Esophagus squamous epithelium (tissue), 5 donors: ENCODE results near the gene TP53AIP1. TPM values are rescaled to one million over a fixed set of nuclear protein-coding genes. Genes with fewer than 3 reads are reported as not detected.

Experiments
- DNase-seq: peaks from one replicate; lab custom pipeline; 2025; lab: John Stamatoyannopoulos, UW
- H3K27ac ChIP-seq, 4 donors: fragments of 200-600 bp; sonication (generic); one replicate each; pipeline ENCODE4 v1.5.1; 2016 to 2019; ENCODE audit warnings: mild to moderate bottlenecking in 1 of 4
- H3K27me3 ChIP-seq, 4 donors: fragments of 200-600 bp; sonication (generic); 1 replicate in 3 of 4; 2 replicates in 1 of 4; pipeline versions ENCODE4 v1.5.1 to v1.6.0; 2017 to 2021; ENCODE audit warnings: antibody characterized with exemption in 1 of 4
- H3K36me3 ChIP-seq, 3 donors: fragments of 200-600 bp; sonication (generic); one replicate each; pipeline ENCODE4 v1.5.1; 2016 to 2019
- H3K4me1 ChIP-seq, 3 donors: fragments of 200-600 bp; sonication (generic); one replicate each; pipeline ENCODE4 v1.5.1; 2017 to 2019
- H3K4me3 ChIP-seq, 4 donors: fragments of 200-600 bp; sonication (generic); 1 replicate in 3 of 4; 2 replicates in 1 of 4; pipeline ENCODE4 v1.5.1; 2016 to 2019; ENCODE audit warnings: mild to moderate bottlenecking in 2 of 4, moderate library complexity in 1 of 4
- H3K9me3 ChIP-seq, 3 donors: fragments of 200-600 bp; sonication (generic); one replicate each; pipeline ENCODE4 v1.5.1; 2016 to 2019
- POLR2A ChIP-seq, 4 donors: fragments of 450-650 bp; IDR thresholded peaks; one replicate each; pipeline ENCODE4 v1.6.1; 2017; ENCODE audit warnings: antibody characterized with exemption in 4 of 4, mild to moderate bottlenecking in 4 of 4, moderate library complexity in 3 of 4
- WGBS, 2 donors: methylation state at CpG; one replicate each; pipeline ENCODE4 v1.1.5; 2018; 5-methylcytosine and 5-hydroxymethylcytosine counted together
- intact Hi-C: fragments of 100-400 bp; cut with DNase I; formaldehyde crosslinking; loops from one replicate; pipeline ENCODE4 v1.15.0; 2022
- total RNA-seq, 4 donors: library from RNA; depleted of rRNA; stranded (reverse); fragments of >200 nt; gene quantifications; one replicate each; pipeline ENCODE4 v1.1.0, GENCODE V29; 2016
- TF ChIP-seq, protein P1 (sequence below), 6 experiments: fragments of 450-650 bp in 4 of 6; fragments of 200-600 bp in 2 of 6; sonication (generic) in 2 of 6; IDR thresholded peaks; one replicate each; pipeline ENCODE4 v1.5.1; 2016 to 2019; ENCODE audit warnings: antibody characterized with exemption in 6 of 6, mild to moderate bottlenecking in 4 of 6, moderate library complexity in 4 of 6
- donor health status: DM: yes; HTN: yes; CAD: no.

TP53AIP1 gene
- total RNA-seq, 4 donors from 2014 or later: 11.0 to 16.7 (median 13.9) TPM

DNA sequence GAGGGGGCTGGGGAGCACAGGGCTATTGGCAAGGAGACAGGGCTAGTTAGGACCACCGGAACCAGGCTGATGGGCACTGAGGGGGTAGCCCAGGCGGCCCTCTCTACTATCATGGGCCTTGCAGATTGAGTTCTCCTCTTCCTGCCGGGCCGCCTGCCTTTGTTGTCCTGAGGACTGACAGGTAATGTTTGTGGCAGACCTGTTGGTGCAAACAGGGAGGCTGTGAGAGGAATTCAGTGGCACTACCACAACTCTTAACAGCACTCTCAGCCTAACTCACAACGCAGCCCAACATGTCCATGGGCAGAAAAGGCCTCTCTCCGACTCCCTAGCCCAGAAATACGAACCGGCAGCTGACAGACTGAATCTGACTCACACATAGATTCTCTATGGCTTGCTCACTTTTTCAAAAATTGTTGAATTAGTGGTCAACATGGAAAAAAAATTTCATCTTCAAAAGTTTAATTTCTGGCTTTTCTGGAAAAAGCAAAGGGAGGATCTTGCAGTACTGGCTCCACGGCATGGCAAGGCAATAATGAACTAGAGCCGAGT, 40.1 kb downstream of the TP53AIP1 start:
- H3K4me3 ChIP-seq: no peak overlapping the region
- intact Hi-C loops: no loop called here
- 81 to 88% methylated on average over 6 of the region's 10 CpGs for WGBS, 2 donors
- H3K4me1 ChIP-seq: peaks cover 7 to 59% (median 10%) of the 10 kb centered on the region in 3 donors
- H3K36me3 ChIP-seq: no peaks in the 10 kb centered on the region
- peaks cover 0 to 12% (median 0%) of the 10 kb centered on the region in 4 donors for H3K27me3 ChIP-seq
- DNase-seq: no peak
- H3K9me3 ChIP-seq: no peaks in the 10 kb centered on the region
- H3K27ac ChIP-seq: no peak overlapping the region
- TF ChIP-seq POLR2A (IDR thresholded peaks at IDR 0.05): no peak
- TF ChIP-seq, protein P1, sequence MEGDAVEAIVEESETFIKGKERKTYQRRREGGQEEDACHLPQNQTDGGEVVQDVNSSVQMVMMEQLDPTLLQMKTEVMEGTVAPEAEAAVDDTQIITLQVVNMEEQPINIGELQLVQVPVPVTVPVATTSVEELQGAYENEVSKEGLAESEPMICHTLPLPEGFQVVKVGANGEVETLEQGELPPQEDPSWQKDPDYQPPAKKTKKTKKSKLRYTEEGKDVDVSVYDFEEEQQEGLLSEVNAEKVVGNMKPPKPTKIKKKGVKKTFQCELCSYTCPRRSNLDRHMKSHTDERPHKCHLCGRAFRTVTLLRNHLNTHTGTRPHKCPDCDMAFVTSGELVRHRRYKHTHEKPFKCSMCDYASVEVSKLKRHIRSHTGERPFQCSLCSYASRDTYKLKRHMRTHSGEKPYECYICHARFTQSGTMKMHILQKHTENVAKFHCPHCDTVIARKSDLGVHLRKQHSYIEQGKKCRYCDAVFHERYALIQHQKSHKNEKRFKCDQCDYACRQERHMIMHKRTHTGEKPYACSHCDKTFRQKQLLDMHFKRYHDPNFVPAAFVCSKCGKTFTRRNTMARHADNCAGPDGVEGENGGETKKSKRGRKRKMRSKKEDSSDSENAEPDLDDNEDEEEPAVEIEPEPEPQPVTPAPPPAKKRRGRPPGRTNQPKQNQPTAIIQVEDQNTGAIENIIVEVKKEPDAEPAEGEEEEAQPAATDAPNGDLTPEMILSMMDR (IDR thresholded peaks at IDR 0.05): no peak

DNA sequence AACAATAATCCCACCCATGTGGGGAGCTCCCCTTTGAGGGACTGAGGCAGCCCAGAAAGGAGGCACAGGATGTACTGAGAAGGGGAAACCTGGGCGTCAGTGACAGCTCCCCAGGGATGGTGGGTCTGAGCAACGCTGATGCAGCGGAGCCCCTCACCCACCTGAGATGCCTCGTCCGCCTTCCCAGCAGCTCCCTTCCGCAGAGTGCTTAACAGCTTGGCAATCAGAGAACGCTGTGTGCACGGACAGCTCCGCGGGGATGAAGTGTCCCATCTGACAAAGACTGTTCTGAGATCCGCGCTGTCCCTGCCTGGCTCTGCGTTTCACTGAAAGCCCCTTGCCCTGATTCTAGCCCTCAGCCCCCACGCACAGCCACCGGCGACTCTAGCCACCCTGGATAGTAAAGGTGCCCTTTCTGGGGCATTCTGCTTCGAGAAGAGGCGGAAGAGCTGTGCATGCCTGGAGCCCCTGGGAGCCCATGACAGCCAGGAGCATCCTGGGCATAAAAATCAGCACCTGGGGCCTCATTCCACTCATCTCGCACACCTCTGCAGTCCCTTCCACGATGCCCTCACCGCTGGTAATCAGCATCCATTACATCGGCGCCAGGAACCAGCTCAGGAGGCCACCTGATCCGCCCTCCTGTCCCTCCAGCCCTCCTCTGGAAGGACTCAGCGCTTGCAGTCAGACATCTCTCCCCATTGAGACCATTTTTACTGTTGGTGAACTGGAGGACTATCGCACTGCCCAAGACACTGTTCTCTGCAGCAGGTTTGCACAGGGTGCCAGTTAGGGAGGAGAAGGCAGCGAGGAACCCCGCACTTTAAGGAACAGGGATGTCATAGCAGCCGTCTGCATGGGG, 40.8 kb downstream of the TP53AIP1 start:
- no peak for DNase-seq
- TF ChIP-seq, protein P1 (IDR thresholded peaks at IDR 0.05): no peak
- no peak for TF ChIP-seq POLR2A (IDR thresholded peaks at IDR 0.05)
- WGBS, 2 donors: 81 to 87% methylated on average over 13 to 18 of the region's 29 CpGs
- H3K9me3 ChIP-seq: no peaks in the 10 kb centered on the region
- H3K27ac ChIP-seq: no peak overlapping the region
- intact Hi-C loops: no loop called here
- no peaks in the 10 kb centered on the region for H3K36me3 ChIP-seq
- peaks cover 7 to 53% (median 8%) of the 10 kb centered on the region in 3 donors for H3K4me1 ChIP-seq
- peaks cover 0 to 12% (median 0%) of the 10 kb centered on the region in 4 donors for H3K27me3 ChIP-seq
- H3K4me3 ChIP-seq: no peak overlapping the region

DNA sequence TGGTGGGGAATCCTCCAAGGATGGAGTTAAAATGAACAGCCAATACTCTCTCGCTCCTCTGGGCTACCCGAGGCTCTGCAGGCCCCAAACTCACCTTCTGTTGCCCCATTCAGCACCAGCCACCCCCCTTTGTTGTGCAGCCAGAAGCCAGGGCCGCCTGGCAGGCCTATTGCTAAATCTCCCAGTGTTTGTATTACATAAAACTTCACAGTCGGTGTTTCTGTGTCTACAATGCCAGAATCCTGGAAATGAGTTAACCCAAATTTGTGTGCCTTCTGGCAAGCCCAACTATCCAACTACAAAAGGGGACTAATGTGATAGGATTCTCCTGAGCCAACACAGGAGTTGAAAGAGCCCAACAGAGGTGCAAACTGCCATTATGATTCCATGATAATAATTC, 42.2 kb downstream of the TP53AIP1 start:
- TF ChIP-seq POLR2A (IDR thresholded peaks at IDR 0.05): no peak
- WGBS, 2 donors: 13 to 35% methylated on average over 2 to 4 of the region's 4 CpGs
- Histone ChIP-seq H3K27ac (no peak overlapping the region), H3K27me3 (peaks cover 0 to 12% (median 0%) of the 10 kb centered on the region in 4 donors), H3K4me1 (peaks cover 3 to 39% (median 5%) of the 10 kb centered on the region in 3 donors), H3K4me3 (no peak overlapping the region), H3K9me3 (no peaks in the 10 kb centered on the region), H3K36me3 (no peaks in the 10 kb centered on the region)
- intact Hi-C loops: no loop called here
- no peak for DNase-seq

DNA sequence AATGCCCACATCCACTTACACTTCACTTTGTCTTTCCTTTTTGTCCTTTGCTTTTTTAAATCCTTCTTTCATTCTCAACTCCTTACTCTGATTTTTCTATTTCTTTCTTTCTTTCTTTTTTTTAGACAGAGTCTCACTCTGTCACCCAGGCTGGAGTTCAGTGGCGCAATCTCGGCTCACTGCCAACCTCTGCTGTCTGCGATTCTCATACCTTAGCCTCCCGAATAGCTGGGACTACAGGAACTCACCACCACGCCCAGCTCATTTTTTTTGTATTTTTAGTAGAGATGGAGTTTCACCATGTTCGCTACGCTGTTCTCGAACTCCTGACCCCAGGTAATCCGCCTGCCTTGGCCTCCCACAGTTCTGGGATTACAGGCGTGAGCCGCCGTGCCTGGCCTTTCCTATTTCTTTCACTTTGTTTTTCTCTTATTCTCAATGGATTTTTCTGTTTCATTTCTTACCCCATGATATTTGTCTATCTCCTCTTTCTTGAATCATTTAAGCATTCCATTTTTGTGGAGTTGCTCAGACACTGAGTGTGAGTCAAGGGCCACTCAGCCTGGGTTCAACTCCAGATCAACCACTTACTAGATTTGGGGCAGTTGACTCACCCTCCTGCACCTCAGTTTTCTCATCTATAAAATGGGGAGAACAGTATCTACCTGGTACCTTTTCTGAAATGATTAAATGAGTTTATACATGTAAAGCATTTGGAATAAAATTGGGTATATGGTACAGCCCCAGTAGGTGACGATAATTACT, 43.9 kb downstream of the TP53AIP1 start:
- WGBS, 2 donors: 65 to 83% methylated on average over 13 of the region's 13 CpGs
- DNase-seq: no peak
- Histone ChIP-seq H3K27me3 (peaks cover 0 to 6% (median 0%) of the 10 kb centered on the region in 4 donors), H3K27ac (no peak overlapping the region), H3K9me3 (no peaks in the 10 kb centered on the region), H3K4me3 (no peak overlapping the region), H3K4me1 (peaks cover 0 to 31% (median 0%) of the 10 kb centered on the region in 3 donors), H3K36me3 (no peaks in the 10 kb centered on the region)
- intact Hi-C loops: no loop called here
- no peak for TF ChIP-seq POLR2A (IDR thresholded peaks at IDR 0.05)

DNA sequence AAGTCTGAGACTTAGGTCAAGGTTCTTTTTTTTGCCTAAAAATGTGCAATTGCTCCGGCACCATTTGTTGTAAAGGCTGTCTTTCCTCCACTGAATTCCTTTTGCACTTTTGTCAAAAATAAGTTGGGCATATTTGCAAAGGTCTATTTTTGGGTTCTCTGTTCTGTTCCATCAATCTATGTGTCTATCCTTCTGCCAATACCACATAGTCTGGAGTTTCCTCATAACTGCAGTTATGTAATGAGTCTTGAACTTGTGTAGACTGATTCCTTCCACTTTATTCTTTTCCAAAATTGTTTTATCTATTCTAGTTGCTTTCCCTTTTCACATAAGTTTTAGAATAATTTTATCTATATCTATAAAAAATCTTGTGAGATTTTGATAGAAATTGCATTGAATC, 44.8 kb downstream of the TP53AIP1 start:
- Histone ChIP-seq H3K4me1 (peaks cover 0 to 37% (median 0%) of the 10 kb centered on the region in 3 donors), H3K36me3 (no peaks in the 10 kb centered on the region), H3K9me3 (no peaks in the 10 kb centered on the region), H3K27me3 (peaks cover 0 to 6% (median 0%) of the 10 kb centered on the region in 4 donors), H3K27ac (no peak overlapping the region), H3K4me3 (no peak overlapping the region)
- intact Hi-C loops: no loop called here
- 78 to 87% methylated on average over 1 of the region's 1 CpG for WGBS, 2 donors
- TF ChIP-seq, protein P1 (IDR thresholded peaks at IDR 0.05): no peak
- TF ChIP-seq POLR2A (IDR thresholded peaks at IDR 0.05): no peak
- no peak for DNase-seq
